IMR-90 (cell line): ENCODE data around the gene NEK6. TPM values are rescaled to one million over a fixed set of nuclear protein-coding genes. Genes with fewer than 3 reads are reported as not detected.

Source experiments
- ATAC-seq: fragments of 200-7000 bp; cut with Tn5 transposase; 2 replicates; pipeline ENCODE4 v1.9.1; 2020; ENCODE audit warnings: low read depth, mild to moderate bottlenecking, moderate library complexity
- BruUV-seq: library from RNA; stranded (reverse); fragments of 400-500 nt; replicated peaks from 2 replicates; lab custom pipeline; 2021; lab: Mats Ljungman, UMichigan
- CTCF ChIA-PET: fragments of 300-600 bp; formaldehyde crosslinking; extraction: SDS; loops from one replicate; lab custom pipeline; 2021; ENCODE audit warnings: antibody characterized with exemption; lab: Yijun Ruan, JAX
- POLR2A ChIA-PET: fragments of 300-600 bp; sonication (Branson Sonifier 250); formaldehyde crosslinking; loops from one replicate; lab custom pipeline; 2022; ENCODE audit warnings: antibody characterized with exemption; ENCODE audit not compliant: unreplicated experiment; lab: Charles Lee
- DNase-seq: peaks from one replicate; pipeline ENCODE4 v3.0.0; 2013
- H2AFZ ChIP-seq: replicated peaks from 2 replicates; pipeline ENCODE3; 2013; ENCODE audit warnings: low read length, mild to moderate bottlenecking; ENCODE audit not compliant: poor library complexity
- H2AK5ac ChIP-seq: 2 replicates; pipeline ENCODE4 v1.6.1; 2013; ENCODE audit warnings: low read depth, low read length, inconsistent platforms
- H2AK9ac ChIP-seq: replicated peaks from 2 replicates; pipeline ENCODE3; 2013; ENCODE audit warnings: mild to moderate bottlenecking, low read depth, low read length, moderate library complexity; ENCODE audit not compliant: poor library complexity
- H2BK120ac ChIP-seq: 2 replicates; pipeline ENCODE4 v1.6.1; 2013; ENCODE audit warnings: low read depth, low read length, inconsistent platforms
- H2BK15ac ChIP-seq: 3 replicates; pipeline ENCODE4 v1.6.1; 2013; ENCODE audit warnings: low read depth, low read length, inconsistent platforms
- H2BK20ac ChIP-seq: 2 replicates; pipeline ENCODE4 v1.6.1; 2013; ENCODE audit warnings: low read depth, mild to moderate bottlenecking, inconsistent platforms, low read length, moderate library complexity
- H2BK5ac ChIP-seq: 2 replicates; pipeline ENCODE4 v1.6.1; 2013; ENCODE audit warnings: mild to moderate bottlenecking, low read depth, low read length, inconsistent platforms; ENCODE audit not compliant: poor library complexity, severe bottlenecking
- H3K14ac ChIP-seq: replicated peaks from 2 replicates; pipeline ENCODE4 v1.6.1; 2013; ENCODE audit warnings: low read depth, low read length, inconsistent platforms
- H3K18ac ChIP-seq: 2 replicates; pipeline ENCODE4 v1.6.1; 2013; ENCODE audit warnings: low read depth, low read length, control low read depth
- H3K23ac ChIP-seq: 2 replicates; pipeline ENCODE4 v1.6.1; 2013; ENCODE audit warnings: low read depth, low read length, inconsistent platforms
- H3K27ac ChIP-seq: 2 replicates; pipeline ENCODE4 v1.5.1; 2013; ENCODE audit warnings: mild to moderate bottlenecking, control low read depth, low read length; ENCODE audit not compliant: insufficient read depth
- H3K27me3 ChIP-seq: 2 replicates; pipeline ENCODE4 v1.6.1; 2013; ENCODE audit warnings: low read length; ENCODE audit not compliant: control insufficient read depth, insufficient read depth
- H3K36me3 ChIP-seq: 2 replicates; pipeline ENCODE4 v1.6.1; 2013; ENCODE audit warnings: low read length, mixed read lengths; ENCODE audit not compliant: control insufficient read depth, insufficient read depth
- H3K4ac ChIP-seq: 2 replicates; pipeline ENCODE4 v1.6.1; 2013; ENCODE audit warnings: low read depth, low read length, inconsistent platforms
- H3K4me1 ChIP-seq: 2 replicates; pipeline ENCODE4 v1.6.1; 2013; ENCODE audit warnings: low read length, mixed read lengths; ENCODE audit not compliant: control insufficient read depth, insufficient read depth
- H3K4me2 ChIP-seq: 2 replicates; pipeline ENCODE4 v1.6.1; 2013; ENCODE audit warnings: low read depth, mild to moderate bottlenecking, control low read depth, low read length, moderate library complexity
- H3K4me3 ChIP-seq: 2 replicates; pipeline ENCODE4 v1.5.1; 2013; ENCODE audit warnings: low read depth, mild to moderate bottlenecking, control low read depth, low read length, moderate library complexity; ENCODE audit not compliant: insufficient read depth
- H3K56ac ChIP-seq: 2 replicates; pipeline ENCODE4 v1.6.1; 2013; ENCODE audit warnings: low read length, inconsistent platforms; ENCODE audit not compliant: insufficient read depth; ENCODE audit errors: extremely low read depth
- H3K79me1 ChIP-seq, 2 experiments: 2 replicates each; pipeline ENCODE4 v1.6.1; 2013; ENCODE audit warnings: low read length in 2 of 2, inconsistent platforms in 1 of 2, low read depth in 1 of 2
- H3K9ac ChIP-seq: 2 replicates; pipeline ENCODE4 v1.6.1; 2013; ENCODE audit warnings: low read depth, low read length, control low read depth
- H3K9me1 ChIP-seq: 2 replicates; pipeline ENCODE4 v1.6.1; 2013; ENCODE audit warnings: low read length, inconsistent platforms; ENCODE audit not compliant: insufficient read depth
- H3K9me3 ChIP-seq: 2 replicates; pipeline ENCODE4 v1.6.1; 2013; ENCODE audit warnings: low read length; ENCODE audit not compliant: control insufficient read depth, insufficient read depth
- H4K20me1 ChIP-seq: 2 replicates; pipeline ENCODE4 v1.6.1; 2013; ENCODE audit warnings: low read length, inconsistent platforms; ENCODE audit not compliant: insufficient read depth
- H4K5ac ChIP-seq: 2 replicates; pipeline ENCODE4 v1.6.1; 2013; ENCODE audit warnings: mild to moderate bottlenecking, low read depth, low read length, control low read depth
- H4K8ac ChIP-seq, 2 experiments: 2 replicates each; pipeline ENCODE4 v1.6.1; 2013; ENCODE audit warnings: low read depth in 2 of 2, low read length in 2 of 2, control low read depth in 1 of 2, inconsistent platforms in 1 of 2
- H4K91ac ChIP-seq: 2 replicates; pipeline ENCODE4 v1.6.1; 2013; ENCODE audit warnings: low read depth, low read length, inconsistent platforms; ENCODE audit not compliant: insufficient read depth
- BHLHE40 ChIP-seq: fragments of 150-350 bp; IDR thresholded peaks from 2 replicates; pipeline ENCODE4 v1.6.1; 2016; ENCODE audit warnings: mild to moderate bottlenecking, low read depth, low read length
- CEBPB ChIP-seq: IDR thresholded peaks from 2 replicates; pipeline ENCODE4 v1.6.1; 2012; ENCODE audit warnings: low read depth, low read length, improper control_type of control experiment
- CHD1 ChIP-seq: IDR thresholded peaks from 2 replicates; pipeline ENCODE4 v1.6.1; 2012; ENCODE audit warnings: low read depth, low read length, improper control_type of control experiment
- CTCF ChIP-seq: conservative IDR thresholded peaks from 2 replicates; pipeline ENCODE4 v1.5.1; 2012; ENCODE audit warnings: mild to moderate bottlenecking, low read depth, low read length, improper control_type of control experiment
- MAFK ChIP-seq: IDR thresholded peaks from 2 replicates; pipeline ENCODE4 v1.6.1; 2012; ENCODE audit warnings: low read depth, low read length, improper control_type of control experiment
- MAZ ChIP-seq: IDR thresholded peaks from 2 replicates; pipeline ENCODE4 v1.6.1; 2012; ENCODE audit warnings: low read depth, mild to moderate bottlenecking, low read length, improper control_type of control experiment, moderate library complexity, borderline replicate concordance
- MXI1 ChIP-seq: IDR thresholded peaks from 2 replicates; pipeline ENCODE4 v1.6.1; 2012; ENCODE audit warnings: low read depth, mild to moderate bottlenecking, low read length, moderate library complexity, borderline replicate concordance
- NFE2L2 ChIP-seq: fragments of 150-350 bp; IDR thresholded peaks from 2 replicates; pipeline ENCODE4 v1.6.1; 2016; ENCODE audit warnings: low read depth, mild to moderate bottlenecking, low read length
- POLR2A ChIP-seq: IDR thresholded peaks from 2 replicates; pipeline ENCODE4 v1.6.1; 2012; ENCODE audit warnings: mild to moderate bottlenecking, low read depth, low read length
- RAD21 ChIP-seq: IDR thresholded peaks from 2 replicates; pipeline ENCODE4 v1.6.1; 2012; ENCODE audit warnings: low read length, improper control_type of control experiment
- RCOR1 ChIP-seq: IDR thresholded peaks from 2 replicates; pipeline ENCODE4 v1.6.1; 2012; ENCODE audit warnings: mild to moderate bottlenecking, low read length, improper control_type of control experiment; ENCODE audit not compliant: insufficient replicate concordance
- RFX5 ChIP-seq: IDR thresholded peaks from 2 replicates; pipeline ENCODE4 v1.8.0; 2012; ENCODE audit warnings: low read depth, mild to moderate bottlenecking, low read length, moderate library complexity
- SMC3 ChIP-seq: fragments of 150-350 bp; IDR thresholded peaks from 2 replicates; pipeline ENCODE4 v1.6.1; 2016; ENCODE audit warnings: low read depth, mild to moderate bottlenecking, antibody characterized with exemption, low read length, moderate library complexity
- WGBS, 2 experiments: methylation state at CpG; one replicate each; pipeline versions ENCODE4 v1.1.5 to v1.1.7; 2013; ENCODE audit warnings: missing lambda C conversion rate in 2 of 2; ENCODE audit not compliant: insufficient read length in 1 of 2; ENCODE audit errors: extremely low coverage in 2 of 2; 5-methylcytosine and 5-hydroxymethylcytosine counted together
- dilution Hi-C: fragments of 300-500 bp; cut with HindIII; formaldehyde crosslinking; loops from one replicate; pipeline ENCODE4 v1.14.3; 2018; ENCODE audit warnings: low sequenced_read_pairs; ENCODE audit not compliant: unreplicated experiment
- in situ Hi-C: fragments of 300-500 bp; cut with MboI; formaldehyde crosslinking; loops from 3 replicates; pipeline ENCODE4 v1.14.3; 2019; ENCODE audit warnings: low sequenced_read_pairs, inconsistent platforms, mixed read lengths
- intact Hi-C: fragments of 100-400 bp; cut with micrococcal nuclease; formaldehyde crosslinking; loops from 2 replicates; pipeline ENCODE4 v1.10.0; 2022
- polyA plus RNA-seq, 3 experiments: library from polyadenylated mRNA; depleted of rRNA; stranded (reverse); fragments of >200 nt; gene quantifications; 2 replicates each; pipeline ENCODE4 v1.2.3, GENCODE V29; 2012; ENCODE audit warnings: low replicate concordance in 1 of 3
- total RNA-seq: library from RNA; depleted of rRNA; stranded (reverse); fragments of >200 nt; gene quantifications from 2 replicates; pipeline ENCODE4 v1.2.3, GENCODE V29; 2012
- TF ChIP-seq, protein P1 (sequence below): fragments of 150-350 bp; IDR thresholded peaks from 2 replicates; pipeline ENCODE4 v1.6.1; 2017; ENCODE audit warnings: mild to moderate bottlenecking, antibody characterized with exemption, low read length, low read depth
- TF ChIP-seq, protein P2 (sequence below): fragments of 150-350 bp; IDR thresholded peaks from 2 replicates; pipeline ENCODE4 v1.6.1; 2016; ENCODE audit warnings: low read depth, mild to moderate bottlenecking, low read length, moderate library complexity, borderline replicate concordance

Gene NEK6
- total and polyA plus RNA-seq, 2 of the 4 experiments (the other 2 are of a cell fraction): 79.9 to 112 TPM

DNA sequence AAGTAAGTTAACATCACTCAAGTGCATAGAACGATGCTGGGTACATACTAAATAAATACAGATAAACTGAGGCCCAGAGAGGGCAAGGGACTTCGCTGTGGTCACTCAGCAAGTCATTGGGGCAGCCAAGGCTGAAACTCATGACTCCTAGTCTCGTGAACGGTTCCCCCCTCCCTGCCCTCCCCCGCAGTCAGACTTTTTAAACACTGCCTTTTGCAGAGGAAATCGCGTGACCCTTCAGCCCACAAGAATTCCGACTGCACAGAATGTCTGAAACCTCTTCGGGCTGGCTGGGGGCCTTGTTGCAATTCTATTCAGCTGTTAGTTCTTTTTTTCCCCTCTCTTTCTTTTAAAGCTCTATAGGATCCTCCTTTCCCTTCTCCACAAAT is 28.1 kb downstream of the NEK6 start:
- POLR2A ChIA-PET: interaction anchor here (0.6 kb wide), 1 partner anchor 20 kb away, joined by 3 read pairs; no protein-coding TSS in a partner anchor
- BruUV-seq: no TSS peak
- CTCF ChIA-PET: no interaction called here
- TF ChIP-seq BHLHE40: peak; percentile 100
- peak; percentile 95 for TF ChIP-seq MAZ
- no peak for TF ChIP-seq MXI1
- 0 out of 2 replicates have a peak, but pooled peaks have one; percentile 12 for TF ChIP-seq MAFK
- TF ChIP-seq, protein P1, sequence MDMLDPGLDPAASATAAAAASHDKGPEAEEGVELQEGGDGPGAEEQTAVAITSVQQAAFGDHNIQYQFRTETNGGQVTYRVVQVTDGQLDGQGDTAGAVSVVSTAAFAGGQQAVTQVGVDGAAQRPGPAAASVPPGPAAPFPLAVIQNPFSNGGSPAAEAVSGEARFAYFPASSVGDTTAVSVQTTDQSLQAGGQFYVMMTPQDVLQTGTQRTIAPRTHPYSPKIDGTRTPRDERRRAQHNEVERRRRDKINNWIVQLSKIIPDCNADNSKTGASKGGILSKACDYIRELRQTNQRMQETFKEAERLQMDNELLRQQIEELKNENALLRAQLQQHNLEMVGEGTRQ: peak; percentile 23; the same call in 1 of the 2 replicates
- no peak for TF ChIP-seq POLR2A
- no peak for TF ChIP-seq CEBPB
- TF ChIP-seq CTCF: no peak
- TF ChIP-seq, protein P2, sequence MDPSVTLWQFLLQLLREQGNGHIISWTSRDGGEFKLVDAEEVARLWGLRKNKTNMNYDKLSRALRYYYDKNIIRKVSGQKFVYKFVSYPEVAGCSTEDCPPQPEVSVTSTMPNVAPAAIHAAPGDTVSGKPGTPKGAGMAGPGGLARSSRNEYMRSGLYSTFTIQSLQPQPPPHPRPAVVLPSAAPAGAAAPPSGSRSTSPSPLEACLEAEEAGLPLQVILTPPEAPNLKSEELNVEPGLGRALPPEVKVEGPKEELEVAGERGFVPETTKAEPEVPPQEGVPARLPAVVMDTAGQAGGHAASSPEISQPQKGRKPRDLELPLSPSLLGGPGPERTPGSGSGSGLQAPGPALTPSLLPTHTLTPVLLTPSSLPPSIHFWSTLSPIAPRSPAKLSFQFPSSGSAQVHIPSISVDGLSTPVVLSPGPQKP: no peak
- TF ChIP-seq RCOR1: no peak
- no peak for TF ChIP-seq RFX5
- no peak; the same call in 1 of the 2 replicates for TF ChIP-seq RAD21
- TF ChIP-seq NFE2L2: no peak
- TF ChIP-seq SMC3: peak; percentile 14; the same call in 1 of the 2 replicates
- TF ChIP-seq CHD1: no peak; the same call in 1 of the 2 replicates

More for the DNA sequence above, 28.1 kb downstream of the NEK6 start:
- peaks cover 21 to 91% of the 10 kb centered on the region in 2 experiments; a peak in 3 of 4 replicates for H3K79me1 ChIP-seq
- H3K27me3 ChIP-seq: no peaks in the 10 kb centered on the region
- peak overlapping the region; percentile 90 for H3K27ac ChIP-seq
- in situ Hi-C loops (no loop called here), intact Hi-C loops (loop anchor here (1.0 kb wide), 2 partner anchors 11 to 27 kb away; no protein-coding TSS in a partner anchor), dilution Hi-C loops (no loop called here)
- peak overlapping the region; percentile 97 for H2BK20ac ChIP-seq
- peak overlapping the region; percentile 98 for H2AK5ac ChIP-seq
- H2AK9ac ChIP-seq: peak overlapping the region; percentile 96
- peak overlapping the region; percentile 35; the same call in 1 of the 2 replicates for H3K4me2 ChIP-seq
- peak overlapping the region; percentile 88 for H3K18ac ChIP-seq
- H3K4me1 ChIP-seq: peaks cover 63% of the 10 kb centered on the region
- H3K4me3 ChIP-seq: no peak overlapping the region
- H3K9me3 ChIP-seq: no peaks in the 10 kb centered on the region
- peak overlapping the region; percentile 97 for H3K56ac ChIP-seq
- peak overlapping the region; percentile 96 for H3K14ac ChIP-seq
- peaks cover 46% of the 10 kb centered on the region for H4K20me1 ChIP-seq
- H3K23ac ChIP-seq: peak overlapping the region; percentile 93
- DNase-seq (peak; percentile 99), ATAC-seq (peak; percentile 69)
- 0% methylated on average over 2 of the region's 9 CpGs; no CpG with 5 or more reads in 1 of the 2 experiments for WGBS, 2 experiments
- H2BK15ac ChIP-seq: peak overlapping the region; percentile 90; the same call in 2 of the 3 replicates
- H4K8ac ChIP-seq: peak overlapping the region; percentile 86 to 96
- peaks cover 22% of the 10 kb centered on the region for H3K36me3 ChIP-seq
- H2BK120ac ChIP-seq: peak overlapping the region; percentile 99
- peak overlapping the region; percentile 100 for H4K91ac ChIP-seq
- H2AFZ ChIP-seq: no peak overlapping the region
- H3K4ac ChIP-seq: peak overlapping the region; percentile 99
- peak overlapping the region; percentile 52 for H3K9ac ChIP-seq
- H2BK5ac ChIP-seq: peak overlapping the region; percentile 99
- H4K5ac ChIP-seq: peak overlapping the region; percentile 82
- H3K9me1 ChIP-seq: peaks cover 40% of the 10 kb centered on the region
